HCT116 (cell line): Measurements from ENCODE around the gene TSPAN13.

Experiments
- CEBPB ChIP-seq: IDR thresholded peaks from 2 replicates; pipeline ENCODE4 v1.6.1; 2012; ENCODE audit warnings: low read depth
- EZH2 ChIP-seq: fragments of 200-600 bp; sonication (generic); IDR thresholded peaks from 2 replicates; pipeline ENCODE4 v1.6.1; 2017; ENCODE audit warnings: antibody characterized with exemption, mixed run types
- POLR2A ChIP-seq: IDR thresholded peaks from 2 replicates; pipeline ENCODE4 v1.7.0; 2011; ENCODE audit warnings: borderline replicate concordance; ENCODE audit not compliant: insufficient read depth, insufficient read length; ENCODE audit errors: extremely low read depth
- SP1 ChIP-seq: IDR thresholded peaks from 2 replicates; pipeline ENCODE4 v1.6.1; 2012; ENCODE audit warnings: low read depth
- YY1 ChIP-seq: IDR thresholded peaks from 2 replicates; pipeline ENCODE4 v1.6.1; 2011; ENCODE audit warnings: low read length, low read depth, moderate library complexity, mild to moderate bottlenecking; ENCODE audit not compliant: insufficient replicate concordance; ENCODE audit errors: extremely low read depth
- ZFX ChIP-seq: fragments of 450-650 bp; IDR thresholded peaks from 2 replicates; pipeline ENCODE4 v1.6.1; 2017
- TF ChIP-seq, protein P1 (sequence below), 3 experiments: fragments of 200-600 bp in 1 of 3; sonication (generic) in 1 of 3; IDR thresholded peaks in 2 of 3; conservative IDR thresholded peaks in 1 of 3; 2 replicates each; pipeline ENCODE4 v1.5.1; 2012 to 2017; ENCODE audit warnings: low read depth in 2 of 3, low read length in 2 of 3, antibody characterized with exemption in 1 of 3, borderline replicate concordance in 1 of 3, control low read depth in 1 of 3, mild to moderate bottlenecking in 1 of 3, mixed read lengths in 1 of 3, mixed run types in 1 of 3, moderate library complexity in 1 of 3; ENCODE audit not compliant: insufficient read depth in 1 of 3
- TF ChIP-seq, protein P2 (sequence below): IDR thresholded peaks from 2 replicates; pipeline ENCODE4 v1.6.1; 2011; ENCODE audit warnings: mild to moderate bottlenecking, low read length, moderate library complexity; ENCODE audit not compliant: insufficient replicate concordance; ENCODE audit errors: extremely low read depth
- TF ChIP-seq, protein P3 (sequence below): IDR thresholded peaks from 2 replicates; pipeline ENCODE4 v1.6.1; 2012; ENCODE audit warnings: low read depth

DNA sequence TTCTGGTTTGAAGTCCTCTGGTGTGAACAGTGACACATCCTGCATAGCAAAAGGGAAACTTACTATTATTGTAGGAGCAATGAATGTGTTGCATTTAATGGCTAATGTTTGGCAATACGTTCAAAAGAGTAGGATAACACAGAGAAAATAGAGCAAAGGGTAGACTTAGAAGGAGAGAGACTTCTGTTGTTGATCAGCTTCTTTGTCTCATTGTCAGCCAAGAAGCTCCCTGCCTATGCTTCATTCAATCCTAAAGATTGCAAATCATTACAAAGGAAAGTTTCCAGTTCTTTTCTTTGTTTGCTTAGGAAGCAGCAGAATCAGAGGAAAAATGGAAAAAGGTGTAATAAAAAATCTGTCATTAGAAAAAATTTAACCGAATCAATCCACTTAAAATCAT lies 7.9 kb upstream of the TSPAN13 start:
- TF ChIP-seq, protein P1, sequence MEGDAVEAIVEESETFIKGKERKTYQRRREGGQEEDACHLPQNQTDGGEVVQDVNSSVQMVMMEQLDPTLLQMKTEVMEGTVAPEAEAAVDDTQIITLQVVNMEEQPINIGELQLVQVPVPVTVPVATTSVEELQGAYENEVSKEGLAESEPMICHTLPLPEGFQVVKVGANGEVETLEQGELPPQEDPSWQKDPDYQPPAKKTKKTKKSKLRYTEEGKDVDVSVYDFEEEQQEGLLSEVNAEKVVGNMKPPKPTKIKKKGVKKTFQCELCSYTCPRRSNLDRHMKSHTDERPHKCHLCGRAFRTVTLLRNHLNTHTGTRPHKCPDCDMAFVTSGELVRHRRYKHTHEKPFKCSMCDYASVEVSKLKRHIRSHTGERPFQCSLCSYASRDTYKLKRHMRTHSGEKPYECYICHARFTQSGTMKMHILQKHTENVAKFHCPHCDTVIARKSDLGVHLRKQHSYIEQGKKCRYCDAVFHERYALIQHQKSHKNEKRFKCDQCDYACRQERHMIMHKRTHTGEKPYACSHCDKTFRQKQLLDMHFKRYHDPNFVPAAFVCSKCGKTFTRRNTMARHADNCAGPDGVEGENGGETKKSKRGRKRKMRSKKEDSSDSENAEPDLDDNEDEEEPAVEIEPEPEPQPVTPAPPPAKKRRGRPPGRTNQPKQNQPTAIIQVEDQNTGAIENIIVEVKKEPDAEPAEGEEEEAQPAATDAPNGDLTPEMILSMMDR (IDR thresholded peaks at IDR 0.05 in 2 of 3, conservative IDR thresholded peaks at IDR 0.05 in 1 of 3; ENCODE audit: borderline replicate concordance in 1 of 3, insufficient read depth in 1 of 3, low read depth in 2 of 3, low read length in 2 of 3) = no peak
- TF ChIP-seq, protein P2, sequence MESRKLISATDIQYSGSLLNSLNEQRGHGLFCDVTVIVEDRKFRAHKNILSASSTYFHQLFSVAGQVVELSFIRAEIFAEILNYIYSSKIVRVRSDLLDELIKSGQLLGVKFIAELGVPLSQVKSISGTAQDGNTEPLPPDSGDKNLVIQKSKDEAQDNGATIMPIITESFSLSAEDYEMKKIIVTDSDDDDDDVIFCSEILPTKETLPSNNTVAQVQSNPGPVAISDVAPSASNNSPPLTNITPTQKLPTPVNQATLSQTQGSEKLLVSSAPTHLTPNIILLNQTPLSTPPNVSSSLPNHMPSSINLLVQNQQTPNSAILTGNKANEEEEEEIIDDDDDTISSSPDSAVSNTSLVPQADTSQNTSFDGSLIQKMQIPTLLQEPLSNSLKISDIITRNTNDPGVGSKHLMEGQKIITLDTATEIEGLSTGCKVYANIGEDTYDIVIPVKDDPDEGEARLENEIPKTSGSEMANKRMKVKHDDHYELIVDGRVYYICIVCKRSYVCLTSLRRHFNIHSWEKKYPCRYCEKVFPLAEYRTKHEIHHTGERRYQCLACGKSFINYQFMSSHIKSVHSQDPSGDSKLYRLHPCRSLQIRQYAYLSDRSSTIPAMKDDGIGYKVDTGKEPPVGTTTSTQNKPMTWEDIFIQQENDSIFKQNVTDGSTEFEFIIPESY = no peak
- no peak for TF ChIP-seq POLR2A
- no peak for TF ChIP-seq YY1
- no peak for TF ChIP-seq EZH2
- no peak for TF ChIP-seq SP1
- TF ChIP-seq ZFX = no peak
- TF ChIP-seq CEBPB = no peak
- TF ChIP-seq, protein P3, sequence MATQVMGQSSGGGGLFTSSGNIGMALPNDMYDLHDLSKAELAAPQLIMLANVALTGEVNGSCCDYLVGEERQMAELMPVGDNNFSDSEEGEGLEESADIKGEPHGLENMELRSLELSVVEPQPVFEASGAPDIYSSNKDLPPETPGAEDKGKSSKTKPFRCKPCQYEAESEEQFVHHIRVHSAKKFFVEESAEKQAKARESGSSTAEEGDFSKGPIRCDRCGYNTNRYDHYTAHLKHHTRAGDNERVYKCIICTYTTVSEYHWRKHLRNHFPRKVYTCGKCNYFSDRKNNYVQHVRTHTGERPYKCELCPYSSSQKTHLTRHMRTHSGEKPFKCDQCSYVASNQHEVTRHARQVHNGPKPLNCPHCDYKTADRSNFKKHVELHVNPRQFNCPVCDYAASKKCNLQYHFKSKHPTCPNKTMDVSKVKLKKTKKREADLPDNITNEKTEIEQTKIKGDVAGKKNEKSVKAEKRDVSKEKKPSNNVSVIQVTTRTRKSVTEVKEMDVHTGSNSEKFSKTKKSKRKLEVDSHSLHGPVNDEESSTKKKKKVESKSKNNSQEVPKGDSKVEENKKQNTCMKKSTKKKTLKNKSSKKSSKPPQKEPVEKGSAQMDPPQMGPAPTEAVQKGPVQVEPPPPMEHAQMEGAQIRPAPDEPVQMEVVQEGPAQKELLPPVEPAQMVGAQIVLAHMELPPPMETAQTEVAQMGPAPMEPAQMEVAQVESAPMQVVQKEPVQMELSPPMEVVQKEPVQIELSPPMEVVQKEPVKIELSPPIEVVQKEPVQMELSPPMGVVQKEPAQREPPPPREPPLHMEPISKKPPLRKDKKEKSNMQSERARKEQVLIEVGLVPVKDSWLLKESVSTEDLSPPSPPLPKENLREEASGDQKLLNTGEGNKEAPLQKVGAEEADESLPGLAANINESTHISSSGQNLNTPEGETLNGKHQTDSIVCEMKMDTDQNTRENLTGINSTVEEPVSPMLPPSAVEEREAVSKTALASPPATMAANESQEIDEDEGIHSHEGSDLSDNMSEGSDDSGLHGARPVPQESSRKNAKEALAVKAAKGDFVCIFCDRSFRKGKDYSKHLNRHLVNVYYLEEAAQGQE = no peak
